B cell (primary cell): ENCODE measurements around the gene STXBP6. TPM values are rescaled to one million over a fixed set of nuclear protein-coding genes. Genes with fewer than 3 reads are reported as not detected.

Experiments used
- ATAC-seq: fragments of 200-7000 bp; cut with Tn5 transposase; one replicate; pipeline ENCODE4 v1.10.0; 2021; ENCODE audit warnings: low read depth, mild to moderate bottlenecking, moderate number of reproducible peaks, moderate library complexity
- CTCF ChIA-PET: fragments of 350-600 bp; sonication (Branson Sonifier 250); formaldehyde crosslinking; loops from one replicate; lab custom pipeline; 2021; ENCODE audit warnings: antibody characterized with exemption, inconsistent platforms; lab: Charles Lee
- POLR2A ChIA-PET: fragments of 350-600 bp; sonication (Branson Sonifier 250); formaldehyde crosslinking; loops from one replicate; lab custom pipeline; 2021; ENCODE audit warnings: antibody characterized with exemption; lab: Charles Lee
- DNase-seq: peaks from one replicate; pipeline ENCODE4 v3.0.0; 2013
- H2AFZ ChIP-seq: 2 replicates; pipeline ENCODE4 v1.6.1; 2012; ENCODE audit warnings: mild to moderate bottlenecking, low read depth, low read length; ENCODE audit not compliant: insufficient read depth, poor library complexity, severe bottlenecking
- H3K27ac ChIP-seq, 2 donors: 1 replicate in 1 of 2; 2 replicates in 1 of 2; pipeline ENCODE4 v1.5.1; 2012 to 2013; ENCODE audit warnings: low read length in 2 of 2, mild to moderate bottlenecking in 2 of 2, moderate library complexity in 1 of 2
- H3K27me3 ChIP-seq, 4 experiments: fragments of 200-600 bp in 1 of 4; sonication (generic) in 1 of 4; replicated peaks in 1 of 4; 1 replicate in 2 of 4; 2 replicates in 2 of 4; pipeline versions ENCODE4 v1.6.1 to v1.7.0; 2013 to 2016; ENCODE audit warnings: low read length in 3 of 4, mild to moderate bottlenecking in 2 of 4, mixed read lengths in 1 of 4, moderate library complexity in 1 of 4; ENCODE audit not compliant: insufficient read depth in 4 of 4, control insufficient read depth in 3 of 4; ENCODE audit errors: control extremely low read depth in 1 of 4
- H3K36me3 ChIP-seq, 2 experiments: replicated peaks in 1 of 2; 1 replicate in 1 of 2; 2 replicates in 1 of 2; pipeline versions ENCODE4 v1.6.1 to v1.7.1; 2013; ENCODE audit warnings: low read length in 1 of 2; ENCODE audit not compliant: insufficient read depth in 2 of 2, control insufficient read depth in 1 of 2; ENCODE audit errors: control extremely low read depth in 1 of 2, extremely low read depth in 1 of 2
- H3K4me1 ChIP-seq, 2 donors: fragments of 200-600 bp in 1 of 2; sonication (generic) in 1 of 2; 1 replicate in 1 of 2; 2 replicates in 1 of 2; pipeline versions ENCODE4 v1.5.1 to v1.6.1; 2013 to 2017; ENCODE audit warnings: low read length in 2 of 2; ENCODE audit not compliant: control insufficient read depth in 2 of 2, insufficient read depth in 2 of 2
- H3K4me2 ChIP-seq: replicated peaks from 2 replicates; pipeline ENCODE3; 2012; ENCODE audit warnings: mild to moderate bottlenecking, low read depth, low read length; ENCODE audit not compliant: poor library complexity, severe bottlenecking
- H3K4me3 ChIP-seq, 5 experiments: fragments of 200-600 bp in 1 of 5; sonication (generic) in 1 of 5; 1 replicate in 3 of 5; 2 replicates in 2 of 5; pipeline versions ENCODE4 v1.5.1 to v1.7.0; 2011 to 2016; ENCODE audit warnings: low read length in 4 of 5, mild to moderate bottlenecking in 4 of 5, low read depth in 2 of 5, control low read depth in 1 of 5, moderate library complexity in 1 of 5; ENCODE audit not compliant: insufficient read depth in 1 of 5; ENCODE audit errors: control extremely low read depth in 1 of 5, extremely low read depth in 1 of 5
- H3K79me2 ChIP-seq: fragments of 200-600 bp; sonication (generic); one replicate; pipeline ENCODE4 v1.6.0; 2016; ENCODE audit warnings: low read length; ENCODE audit not compliant: control insufficient read depth, insufficient read depth
- H3K9ac ChIP-seq: fragments of 200-600 bp; sonication (generic); 2 replicates; pipeline ENCODE4 v1.6.1; 2017; ENCODE audit warnings: mild to moderate bottlenecking, low read length, moderate library complexity
- H3K9me3 ChIP-seq, 3 donors: one replicate each; pipeline versions ENCODE4 v1.6.1 to v1.7.1; 2013; ENCODE audit warnings: low read length in 2 of 3; ENCODE audit not compliant: control insufficient read depth in 2 of 3, insufficient read depth in 1 of 3; ENCODE audit errors: control extremely low read depth in 1 of 3
- H4K20me1 ChIP-seq: 2 replicates; pipeline ENCODE4 v1.6.0; 2012; ENCODE audit warnings: mild to moderate bottlenecking, low read length; ENCODE audit not compliant: insufficient read depth, control insufficient read depth, poor library complexity, severe bottlenecking
- H3K27ac Mint-ChIP-seq: one replicate; pipeline ENCODE4 v1.8.0; 2021; ENCODE audit warnings: mixed read lengths
- H3K27me3 Mint-ChIP-seq: one replicate; pipeline ENCODE4 v1.8.0; 2021; ENCODE audit warnings: mixed read lengths
- H3K4me1 Mint-ChIP-seq: one replicate; pipeline ENCODE4 v1.8.0; 2021; ENCODE audit warnings: mixed read lengths
- H3K4me3 Mint-ChIP-seq: one replicate; pipeline ENCODE4 v1.8.0; 2021; ENCODE audit warnings: mixed read lengths
- H3K9me3 Mint-ChIP-seq: one replicate; pipeline ENCODE4 v1.8.0; 2022; ENCODE audit warnings: mixed read lengths; ENCODE audit not compliant: insufficient read depth
- EZH2 ChIP-seq: IDR thresholded peaks from 2 replicates; pipeline ENCODE4 v1.6.1; 2012; ENCODE audit warnings: borderline replicate concordance, low read depth, mild to moderate bottlenecking, moderate library complexity, low read length; ENCODE audit not compliant: insufficient read depth, poor library complexity, severe bottlenecking
- WGBS: methylation state at CpG from one replicate; pipeline ENCODE4 v1.1.5; 2013; ENCODE audit warnings: missing lambda C conversion rate; ENCODE audit not compliant: insufficient coverage; 5-methylcytosine and 5-hydroxymethylcytosine counted together
- intact Hi-C: fragments of 100-400 bp; cut with micrococcal nuclease; formaldehyde crosslinking; loops from one replicate; pipeline ENCODE4 v1.10.0; 2022
- polyA plus RNA-seq: library from polyadenylated mRNA; depleted of rRNA; stranded (reverse); fragments of >200 nt; gene quantifications from 2 replicates; pipeline ENCODE4 v1.2.3, GENCODE V29; 2012
- total RNA-seq, 2 donors: library from RNA; stranded (reverse); fragments of 120-200 nt in 1 of 2; gene quantifications; 1 replicate in 1 of 2; 2 replicates in 1 of 2; pipeline versions ENCODE4 v1.2.3 to v1.2.4, GENCODE V29; 2013 to 2022
- TF ChIP-seq, protein P1 (sequence below): fragments of 200-600 bp; IDR thresholded peaks from one replicate; pipeline ENCODE4 v1.8.0; 2022; ENCODE audit warnings: antibody characterized with exemption, mild to moderate bottlenecking

STXBP6 gene
- total and polyA plus RNA-seq, 2 donors (not counting 1 experiment from before 2014, with no cell fraction given) = 0.01 TPM; not detected in 1

- CTCF ChIA-PET = no interaction called here
Observed at GRCh38 chr14:24990050-24990449, 59.9 kb downstream of the STXBP6 start.

DNA sequence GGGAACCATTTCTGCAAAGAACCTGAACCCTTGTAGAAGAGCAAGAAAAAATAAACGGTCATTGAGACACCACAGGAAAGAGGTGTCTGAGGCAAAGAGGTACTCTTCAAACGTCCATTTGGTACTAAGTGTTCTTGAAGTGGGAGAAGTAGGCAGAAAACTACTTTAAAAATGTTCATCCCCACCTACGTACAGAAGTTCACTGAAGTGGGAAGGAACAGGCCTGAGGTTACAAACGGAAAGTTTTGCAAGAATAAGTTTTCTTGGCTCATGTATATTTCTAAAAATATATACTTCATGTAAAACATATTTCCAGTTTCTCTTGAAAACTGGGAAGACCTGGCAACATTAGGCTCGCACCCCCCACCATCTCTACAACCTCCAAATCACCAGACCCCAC lies 61.2 kb downstream of the STXBP6 start:
- Histone ChIP-seq H3K9me3 (no peaks in the 10 kb centered on the region), H3K27me3 (no peaks in the 10 kb centered on the region), H3K4me3 (no peak overlapping the region), H2AFZ (no peak overlapping the region), H3K36me3 (no peaks in the 10 kb centered on the region), H3K4me2 (no peak overlapping the region), H4K20me1 (no peaks in the 10 kb centered on the region), H3K4me1 (no peaks in the 10 kb centered on the region), H3K9ac (no peak overlapping the region), H3K27ac (no peak overlapping the region), H3K79me2 (no peaks in the 10 kb centered on the region)
- H3K4me3 Mint-ChIP-seq = no peak overlapping the region
- CTCF ChIA-PET = no interaction called here
- ATAC-seq (no peak), DNase-seq (no peak)
- peaks cover 9% of the 10 kb centered on the region for H3K27me3 Mint-ChIP-seq
- no peak for TF ChIP-seq EZH2
- H3K9me3 Mint-ChIP-seq = no peaks in the 10 kb centered on the region
- no peaks in the 10 kb centered on the region for H3K4me1 Mint-ChIP-seq
- 20% methylated on average over 1 of the region's 5 CpGs for WGBS
- intact Hi-C loops = no loop called here
- no peak overlapping the region for H3K27ac Mint-ChIP-seq
- POLR2A ChIA-PET = no interaction called here

More at GRCh38 chr14:24990050-24990449, 59.9 kb downstream of the STXBP6 start:
- intact Hi-C loops = no loop called here
- H3K9me3 ChIP-seq = no peaks in the 10 kb centered on the region
- no peaks in the 10 kb centered on the region for H4K20me1 ChIP-seq
- POLR2A ChIA-PET = no interaction called here
- H3K36me3 ChIP-seq = no peaks in the 10 kb centered on the region
- H3K9ac ChIP-seq = no peak overlapping the region
- no peaks in the 10 kb centered on the region for H3K9me3 Mint-ChIP-seq
- ATAC-seq (no peak), DNase-seq (no peak)
- no peak overlapping the region for H3K4me3 Mint-ChIP-seq
- H3K27ac ChIP-seq = no peak overlapping the region
- H3K27me3 Mint-ChIP-seq = peaks cover 5% of the 10 kb centered on the region
- no peak overlapping the region for H3K27ac Mint-ChIP-seq
- 97% methylated on average over 7 of the region's 8 CpGs for WGBS
- H3K4me1 ChIP-seq = no peaks in the 10 kb centered on the region
- H3K4me2 ChIP-seq = no peak overlapping the region
- H2AFZ ChIP-seq = no peak overlapping the region
- H3K4me1 Mint-ChIP-seq = no peaks in the 10 kb centered on the region
- no peaks in the 10 kb centered on the region for H3K79me2 ChIP-seq
- no peaks in the 10 kb centered on the region for H3K27me3 ChIP-seq
- no peak for TF ChIP-seq EZH2
- TF ChIP-seq, protein P1, sequence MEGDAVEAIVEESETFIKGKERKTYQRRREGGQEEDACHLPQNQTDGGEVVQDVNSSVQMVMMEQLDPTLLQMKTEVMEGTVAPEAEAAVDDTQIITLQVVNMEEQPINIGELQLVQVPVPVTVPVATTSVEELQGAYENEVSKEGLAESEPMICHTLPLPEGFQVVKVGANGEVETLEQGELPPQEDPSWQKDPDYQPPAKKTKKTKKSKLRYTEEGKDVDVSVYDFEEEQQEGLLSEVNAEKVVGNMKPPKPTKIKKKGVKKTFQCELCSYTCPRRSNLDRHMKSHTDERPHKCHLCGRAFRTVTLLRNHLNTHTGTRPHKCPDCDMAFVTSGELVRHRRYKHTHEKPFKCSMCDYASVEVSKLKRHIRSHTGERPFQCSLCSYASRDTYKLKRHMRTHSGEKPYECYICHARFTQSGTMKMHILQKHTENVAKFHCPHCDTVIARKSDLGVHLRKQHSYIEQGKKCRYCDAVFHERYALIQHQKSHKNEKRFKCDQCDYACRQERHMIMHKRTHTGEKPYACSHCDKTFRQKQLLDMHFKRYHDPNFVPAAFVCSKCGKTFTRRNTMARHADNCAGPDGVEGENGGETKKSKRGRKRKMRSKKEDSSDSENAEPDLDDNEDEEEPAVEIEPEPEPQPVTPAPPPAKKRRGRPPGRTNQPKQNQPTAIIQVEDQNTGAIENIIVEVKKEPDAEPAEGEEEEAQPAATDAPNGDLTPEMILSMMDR = no peak
- H3K4me3 ChIP-seq = no peak overlapping the region
